Smooth muscle cell (in vitro differentiated cells): Measurements from ENCODE around the gene CPNE9. TPM values are rescaled to one million over a fixed set of nuclear protein-coding genes. Genes with fewer than 3 reads are reported as not detected.

Source experiments
- DNase-seq: peaks from one replicate; lab custom pipeline; 2025; ENCODE audit not compliant: unreplicated experiment; lab: John Stamatoyannopoulos, UW
- H2AFZ ChIP-seq: fragments of 200-600 bp; sonication (generic); 2 replicates; pipeline ENCODE4 v1.6.0; 2016; ENCODE audit warnings: antibody characterized with exemption, low read depth, mild to moderate bottlenecking
- H3F3A ChIP-seq: fragments of 200-600 bp; sonication (generic); 2 replicates; pipeline ENCODE4 v1.6.0; 2017; ENCODE audit warnings: antibody characterized with exemption, low read depth
- H3K27ac ChIP-seq: fragments of 200-600 bp; sonication (generic); 2 replicates; pipeline ENCODE4 v1.5.1; 2016; ENCODE audit warnings: low read depth, mild to moderate bottlenecking
- H3K27me3 ChIP-seq: fragments of 200-600 bp; sonication (generic); 2 replicates; pipeline ENCODE4 v1.6.1; 2016; ENCODE audit warnings: low read depth, mild to moderate bottlenecking
- H3K36me3 ChIP-seq: fragments of 200-600 bp; sonication (generic); 2 replicates; pipeline ENCODE4 v1.5.1; 2016; ENCODE audit warnings: low read depth
- H3K4me1 ChIP-seq: fragments of 200-600 bp; sonication (generic); 2 replicates; pipeline ENCODE4 v1.5.1; 2016; ENCODE audit warnings: low read depth
- H3K4me2 ChIP-seq: fragments of 200-600 bp; sonication (generic); 2 replicates; pipeline ENCODE4 v1.6.0; 2016; ENCODE audit warnings: mild to moderate bottlenecking
- H3K4me3 ChIP-seq: fragments of 200-600 bp; sonication (generic); 2 replicates; pipeline ENCODE4 v1.5.1; 2016; ENCODE audit warnings: mild to moderate bottlenecking
- H3K79me2 ChIP-seq: fragments of 200-600 bp; sonication (generic); 2 replicates; pipeline ENCODE4 v1.6.0; 2016; ENCODE audit warnings: low read depth, mild to moderate bottlenecking
- H3K9ac ChIP-seq: fragments of 200-600 bp; sonication (generic); 2 replicates; pipeline ENCODE4 v1.6.0; 2016; ENCODE audit warnings: low read depth
- H3K9me3 ChIP-seq: fragments of 200-600 bp; sonication (generic); replicated peaks from 2 replicates; pipeline ENCODE4 v1.5.1; 2016; ENCODE audit warnings: low read depth
- H4K20me1 ChIP-seq: fragments of 200-600 bp; sonication (generic); 2 replicates; pipeline ENCODE4 v1.6.0; 2016; ENCODE audit warnings: low read depth
- WGBS: methylation state at CpG from one replicate; pipeline ENCODE4 v1.1.7; 2016; ENCODE audit warnings: low lambda C conversion rate; 5-methylcytosine and 5-hydroxymethylcytosine counted together
- polyA plus RNA-seq: library from polyadenylated mRNA; unstranded; fragments of >200 nt; fragmentation: Nextera tagmentation; extraction: Ambion mirVana; gene quantifications from 2 replicates; pipeline ENCODE4 v1.2.1, GENCODE V29; 2016
- total RNA-seq: library from RNA; depleted of rRNA; stranded (reverse); fragments of >200 nt; gene quantifications from 2 replicates; pipeline ENCODE4 v1.2.3, GENCODE V29; 2014
- TF ChIP-seq, protein P1 (sequence below): fragments of 200-600 bp; sonication (generic); IDR thresholded peaks from 2 replicates; pipeline ENCODE4 v1.5.1; 2017; ENCODE audit warnings: borderline replicate concordance, mild to moderate bottlenecking, antibody characterized with exemption; ENCODE audit not compliant: insufficient read depth, poor library complexity, severe bottlenecking

CPNE9 gene
- total and polyA plus RNA-seq, 2 experiments from 2014 or later: not detected

DNA sequence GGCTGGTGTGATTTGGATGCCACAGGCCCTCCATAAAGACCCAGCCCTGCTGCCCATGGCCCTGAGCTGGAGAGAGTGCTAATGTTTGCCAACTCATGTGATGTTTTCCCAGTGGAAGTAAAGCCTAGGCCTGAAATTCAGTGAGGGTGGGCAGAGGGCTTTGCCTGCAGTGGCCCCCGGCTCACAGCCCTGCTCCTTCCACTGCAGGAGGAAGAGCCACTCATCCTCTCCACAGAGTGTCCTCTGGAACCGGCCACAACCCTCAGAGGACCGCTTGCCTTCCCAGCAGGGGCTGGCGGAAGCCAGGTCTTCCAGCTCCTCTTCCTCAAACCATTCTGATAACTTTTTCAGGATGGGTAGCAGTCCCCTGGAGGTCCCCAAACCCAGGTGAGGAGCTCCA, 13.9 kb upstream of the CPNE9 start:
- Histone ChIP-seq H3K9ac (no peak overlapping the region), H3K27ac (no peak overlapping the region), H3K4me2 (no peak overlapping the region), H3K4me1 (no peaks in the 10 kb centered on the region), H3F3A (no peaks in the 10 kb centered on the region), H3K4me3 (no peak overlapping the region), H2AFZ (no peak overlapping the region), H3K9me3 (no peaks in the 10 kb centered on the region), H3K79me2 (no peaks in the 10 kb centered on the region), H3K36me3 (no peaks in the 10 kb centered on the region), H3K27me3 (no peaks in the 10 kb centered on the region), H4K20me1 (no peaks in the 10 kb centered on the region)
- DNase-seq: no peak
- TF ChIP-seq, protein P1, sequence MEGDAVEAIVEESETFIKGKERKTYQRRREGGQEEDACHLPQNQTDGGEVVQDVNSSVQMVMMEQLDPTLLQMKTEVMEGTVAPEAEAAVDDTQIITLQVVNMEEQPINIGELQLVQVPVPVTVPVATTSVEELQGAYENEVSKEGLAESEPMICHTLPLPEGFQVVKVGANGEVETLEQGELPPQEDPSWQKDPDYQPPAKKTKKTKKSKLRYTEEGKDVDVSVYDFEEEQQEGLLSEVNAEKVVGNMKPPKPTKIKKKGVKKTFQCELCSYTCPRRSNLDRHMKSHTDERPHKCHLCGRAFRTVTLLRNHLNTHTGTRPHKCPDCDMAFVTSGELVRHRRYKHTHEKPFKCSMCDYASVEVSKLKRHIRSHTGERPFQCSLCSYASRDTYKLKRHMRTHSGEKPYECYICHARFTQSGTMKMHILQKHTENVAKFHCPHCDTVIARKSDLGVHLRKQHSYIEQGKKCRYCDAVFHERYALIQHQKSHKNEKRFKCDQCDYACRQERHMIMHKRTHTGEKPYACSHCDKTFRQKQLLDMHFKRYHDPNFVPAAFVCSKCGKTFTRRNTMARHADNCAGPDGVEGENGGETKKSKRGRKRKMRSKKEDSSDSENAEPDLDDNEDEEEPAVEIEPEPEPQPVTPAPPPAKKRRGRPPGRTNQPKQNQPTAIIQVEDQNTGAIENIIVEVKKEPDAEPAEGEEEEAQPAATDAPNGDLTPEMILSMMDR: no peak
- WGBS: 97% methylated on average over 4 of the region's 4 CpGs

DNA sequence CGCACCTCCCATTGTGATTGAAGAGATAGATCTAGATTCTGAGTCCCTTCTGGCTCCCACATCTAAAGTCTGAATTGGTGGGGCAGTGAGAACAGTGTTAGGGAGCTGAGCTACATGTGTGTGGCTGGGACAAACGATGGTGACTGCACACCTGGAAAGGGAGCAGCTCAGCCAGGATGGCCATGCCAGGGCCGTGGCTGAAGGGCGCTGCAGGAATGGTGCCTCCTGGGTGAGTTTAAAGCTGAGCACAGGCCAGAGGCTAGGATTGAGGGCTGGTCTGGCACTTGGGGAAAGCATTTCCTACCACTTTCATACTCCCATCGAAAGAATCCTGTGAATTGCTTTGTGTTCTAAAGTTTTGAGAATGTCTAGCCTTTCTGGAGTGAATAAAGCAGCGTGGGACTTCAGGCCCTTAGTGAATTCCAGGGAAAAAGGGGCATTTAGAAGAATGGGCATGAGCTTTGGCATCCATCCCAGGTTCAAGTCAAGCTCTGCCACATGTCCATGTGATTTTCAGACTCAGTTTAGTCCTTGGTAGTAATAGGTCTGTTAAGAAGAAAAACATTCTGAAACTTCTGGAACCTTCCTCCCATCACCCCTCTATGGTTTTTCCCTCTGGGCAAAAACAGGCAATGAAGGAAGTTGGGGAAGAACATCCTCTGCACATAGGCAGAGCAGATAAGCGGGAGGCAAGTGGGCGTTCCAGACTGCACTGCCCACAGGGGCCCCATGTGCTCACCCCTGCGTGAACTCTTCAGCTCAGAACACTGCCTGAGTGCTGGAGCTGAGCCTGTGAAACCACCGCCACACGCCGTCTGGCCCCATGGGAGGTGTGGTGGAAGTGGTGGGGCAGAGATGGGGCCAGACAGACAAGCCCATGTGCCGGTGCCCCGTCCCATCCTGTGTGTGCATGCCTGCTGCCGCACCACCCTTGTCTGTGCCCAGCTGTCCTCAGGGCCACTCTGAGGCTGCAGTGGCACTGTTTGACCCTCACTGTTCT, 12.9 kb upstream of the CPNE9 start:
- no peak overlapping the region for H3K4me2 ChIP-seq
- H3K9ac ChIP-seq: no peak overlapping the region
- no peaks in the 10 kb centered on the region for H3K36me3 ChIP-seq
- H3K79me2 ChIP-seq: no peaks in the 10 kb centered on the region
- H3K4me3 ChIP-seq: no peak overlapping the region
- 95% methylated on average over 15 of the region's 15 CpGs for WGBS
- no peaks in the 10 kb centered on the region for H3K9me3 ChIP-seq
- no peaks in the 10 kb centered on the region for H3F3A ChIP-seq
- H4K20me1 ChIP-seq: no peaks in the 10 kb centered on the region
- DNase-seq: no peak
- no peak overlapping the region for H3K27ac ChIP-seq
- no peak overlapping the region for H2AFZ ChIP-seq
- H3K4me1 ChIP-seq: peaks cover 3% of the 10 kb centered on the region
- H3K27me3 ChIP-seq: no peaks in the 10 kb centered on the region
- TF ChIP-seq, protein P1: no peak

- H2AFZ ChIP-seq: no peak overlapping the region
- H3K79me2 ChIP-seq: no peaks in the 10 kb centered on the region
- H3K4me2 ChIP-seq: no peak overlapping the region
- H3F3A ChIP-seq: no peaks in the 10 kb centered on the region
- H3K27ac ChIP-seq: no peak overlapping the region
- DNase-seq: no peak
- peaks cover 3% of the 10 kb centered on the region for H3K4me1 ChIP-seq
- WGBS: 93% methylated on average over 2 of the region's 2 CpGs
- no peaks in the 10 kb centered on the region for H4K20me1 ChIP-seq
- no peaks in the 10 kb centered on the region for H3K36me3 ChIP-seq
- TF ChIP-seq, protein P1: no peak
- H3K27me3 ChIP-seq: no peaks in the 10 kb centered on the region
- no peaks in the 10 kb centered on the region for H3K9me3 ChIP-seq
- no peak overlapping the region for H3K9ac ChIP-seq
- H3K4me3 ChIP-seq: no peak overlapping the region
Observed at GRCh38 chr3:9691636-9692035, 12.0 kb upstream of the CPNE9 start.

- H3K36me3 ChIP-seq: no peaks in the 10 kb centered on the region
- TF ChIP-seq, protein P1: no peak
- DNase-seq: no peak
- H3F3A ChIP-seq: no peaks in the 10 kb centered on the region
- H3K79me2 ChIP-seq: no peaks in the 10 kb centered on the region
- no peak overlapping the region for H3K27ac ChIP-seq
- no peak overlapping the region for H3K9ac ChIP-seq
- 99% methylated on average over 5 of the region's 5 CpGs for WGBS
- no peak overlapping the region for H3K4me3 ChIP-seq
- no peak overlapping the region for H3K4me2 ChIP-seq
- no peaks in the 10 kb centered on the region for H3K9me3 ChIP-seq
- H3K27me3 ChIP-seq: no peaks in the 10 kb centered on the region
- H2AFZ ChIP-seq: no peak overlapping the region
- H4K20me1 ChIP-seq: no peaks in the 10 kb centered on the region
- peaks cover 3% of the 10 kb centered on the region for H3K4me1 ChIP-seq
Observed at GRCh38 chr3:9692416-9692815, 11.2 kb upstream of the CPNE9 start.
